Measurements from ENCODE around the gene ATP5ME.

DNA sequence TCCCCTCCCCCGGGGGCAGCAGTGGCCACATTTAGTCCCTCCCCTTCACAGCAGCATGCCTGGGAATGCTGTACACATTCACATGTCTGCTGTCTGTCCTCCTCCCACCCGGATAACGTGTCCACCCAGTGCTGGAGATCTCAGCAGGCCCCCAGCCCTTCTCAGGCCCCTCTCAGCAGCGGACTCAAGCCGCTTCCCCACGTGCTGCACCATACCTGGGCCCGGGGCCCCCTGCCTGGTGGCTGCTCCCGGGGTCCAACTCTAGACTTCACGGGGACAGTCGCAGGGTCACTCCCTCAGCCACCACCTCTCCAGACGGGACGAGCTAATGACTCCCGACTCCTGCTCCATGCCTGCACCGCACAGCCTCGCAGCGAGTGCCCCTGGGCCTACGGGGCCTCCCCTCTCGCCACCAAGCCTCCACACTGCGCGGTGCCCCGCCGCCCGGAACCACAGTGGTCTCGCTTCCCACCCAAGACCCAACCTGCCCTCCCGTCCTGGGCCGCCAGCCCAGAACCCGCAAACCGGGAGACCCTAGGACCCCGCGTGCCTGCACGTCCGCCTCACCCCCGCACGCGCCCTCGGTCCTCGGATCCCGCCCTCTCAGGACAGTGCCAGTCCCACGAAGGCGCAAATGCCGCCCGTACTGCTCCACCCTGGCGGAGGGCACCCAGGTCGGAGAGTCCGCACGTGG is 30.3 kb upstream of the ATP5ME start:
- TF ChIP-seq, protein P1, sequence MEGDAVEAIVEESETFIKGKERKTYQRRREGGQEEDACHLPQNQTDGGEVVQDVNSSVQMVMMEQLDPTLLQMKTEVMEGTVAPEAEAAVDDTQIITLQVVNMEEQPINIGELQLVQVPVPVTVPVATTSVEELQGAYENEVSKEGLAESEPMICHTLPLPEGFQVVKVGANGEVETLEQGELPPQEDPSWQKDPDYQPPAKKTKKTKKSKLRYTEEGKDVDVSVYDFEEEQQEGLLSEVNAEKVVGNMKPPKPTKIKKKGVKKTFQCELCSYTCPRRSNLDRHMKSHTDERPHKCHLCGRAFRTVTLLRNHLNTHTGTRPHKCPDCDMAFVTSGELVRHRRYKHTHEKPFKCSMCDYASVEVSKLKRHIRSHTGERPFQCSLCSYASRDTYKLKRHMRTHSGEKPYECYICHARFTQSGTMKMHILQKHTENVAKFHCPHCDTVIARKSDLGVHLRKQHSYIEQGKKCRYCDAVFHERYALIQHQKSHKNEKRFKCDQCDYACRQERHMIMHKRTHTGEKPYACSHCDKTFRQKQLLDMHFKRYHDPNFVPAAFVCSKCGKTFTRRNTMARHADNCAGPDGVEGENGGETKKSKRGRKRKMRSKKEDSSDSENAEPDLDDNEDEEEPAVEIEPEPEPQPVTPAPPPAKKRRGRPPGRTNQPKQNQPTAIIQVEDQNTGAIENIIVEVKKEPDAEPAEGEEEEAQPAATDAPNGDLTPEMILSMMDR (conservative IDR thresholded peaks at IDR 0.05; ENCODE audit: low read length): no peak
- no peak for TF ChIP-seq EZH2phosphoT487 (IDR thresholded peaks at IDR 0.05; ENCODE audit: borderline replicate concordance, low read depth, low read length)
